ENCODE data around the gene HS2ST1. TPM values are rescaled to one million over a fixed set of nuclear protein-coding genes. Genes with fewer than 3 reads are reported as not detected.

HS2ST1 gene
- total and polyA plus RNA-seq, 12 donors: 2.4 to 21.4 (median 13.6) TPM

DNA sequence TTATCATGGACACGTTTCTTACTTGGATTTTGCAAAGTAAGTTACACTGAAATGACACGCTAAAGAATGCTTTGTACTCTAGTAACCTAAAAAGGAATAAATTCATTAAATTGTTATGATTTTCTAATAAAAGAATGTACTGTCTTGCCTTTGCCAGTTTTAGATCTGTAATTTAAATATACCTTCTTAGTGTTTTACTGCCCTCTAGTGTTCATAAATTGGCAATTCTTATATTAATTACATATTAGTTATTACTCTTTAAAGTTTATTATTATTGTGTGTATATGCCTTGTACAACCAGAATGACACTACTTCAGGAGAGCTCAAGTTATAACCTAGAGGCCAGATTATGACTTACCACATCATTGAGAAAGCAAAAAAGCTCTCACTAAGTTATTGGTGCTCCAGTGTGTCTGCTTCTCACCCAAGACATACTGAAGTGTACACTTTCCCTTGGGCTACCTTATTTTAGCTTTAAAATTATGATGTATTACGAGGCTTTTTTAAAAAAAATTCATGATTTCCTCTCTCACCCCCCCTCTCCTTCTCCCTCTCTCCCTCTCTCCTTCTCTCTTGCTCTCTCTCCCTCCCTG lies 169.9 kb downstream of the HS2ST1 start:
- H3K4me1 ChIP-seq: peaks cover 0 to 11% (median 0%) of the 10 kb centered on the region in 9 donors
- H3K36me3 ChIP-seq: no peaks in the 10 kb centered on the region
- intact Hi-C loops (cut with DNase I): loop anchor here in 9 of 10 donors (1.0 to 10.0 kb wide), 11 partner anchors 110 to 700 kb away; partner anchors contain the start of gene SH3GLB1 (in 1 of the 9)
- ATAC-seq (peak in 3 of 8 donors; percentile 24 to 40 (median 29)), DNase-seq (no peak)
- H3K27ac ChIP-seq: no peak overlapping the region
- no peaks in the 10 kb centered on the region for H3K9me3 ChIP-seq
- H3K4me3 ChIP-seq: no peak overlapping the region
- TF ChIP-seq, protein P1, sequence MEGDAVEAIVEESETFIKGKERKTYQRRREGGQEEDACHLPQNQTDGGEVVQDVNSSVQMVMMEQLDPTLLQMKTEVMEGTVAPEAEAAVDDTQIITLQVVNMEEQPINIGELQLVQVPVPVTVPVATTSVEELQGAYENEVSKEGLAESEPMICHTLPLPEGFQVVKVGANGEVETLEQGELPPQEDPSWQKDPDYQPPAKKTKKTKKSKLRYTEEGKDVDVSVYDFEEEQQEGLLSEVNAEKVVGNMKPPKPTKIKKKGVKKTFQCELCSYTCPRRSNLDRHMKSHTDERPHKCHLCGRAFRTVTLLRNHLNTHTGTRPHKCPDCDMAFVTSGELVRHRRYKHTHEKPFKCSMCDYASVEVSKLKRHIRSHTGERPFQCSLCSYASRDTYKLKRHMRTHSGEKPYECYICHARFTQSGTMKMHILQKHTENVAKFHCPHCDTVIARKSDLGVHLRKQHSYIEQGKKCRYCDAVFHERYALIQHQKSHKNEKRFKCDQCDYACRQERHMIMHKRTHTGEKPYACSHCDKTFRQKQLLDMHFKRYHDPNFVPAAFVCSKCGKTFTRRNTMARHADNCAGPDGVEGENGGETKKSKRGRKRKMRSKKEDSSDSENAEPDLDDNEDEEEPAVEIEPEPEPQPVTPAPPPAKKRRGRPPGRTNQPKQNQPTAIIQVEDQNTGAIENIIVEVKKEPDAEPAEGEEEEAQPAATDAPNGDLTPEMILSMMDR (IDR thresholded peaks at IDR 0.05): peak; percentile 50 to 81 (median 72)
- H3K27me3 ChIP-seq: no peaks in the 10 kb centered on the region
- whole genome bisulfite sequencing, 2 donors: 44 to 48% methylated on average over 3 of the region's 3 CpGs

DNA sequence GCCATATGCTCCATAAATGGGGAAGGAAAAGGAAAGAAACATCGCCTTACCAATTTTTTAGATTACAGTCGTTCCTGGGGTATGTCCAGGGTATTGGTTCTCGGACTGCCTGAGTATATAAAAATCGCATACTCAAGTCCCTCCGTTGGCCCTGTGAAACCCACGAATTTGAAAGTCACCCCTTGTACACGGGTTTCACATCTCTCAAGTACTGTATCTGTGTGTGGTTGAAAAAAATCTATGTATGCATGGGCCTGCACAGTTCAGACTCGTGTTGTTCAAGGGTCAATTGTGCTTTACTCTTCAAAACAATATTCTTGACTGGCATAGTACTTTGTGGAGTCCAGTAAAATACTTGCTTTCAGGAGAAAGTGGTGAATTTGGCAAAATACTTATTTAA lies 171.7 kb downstream of the HS2ST1 start:
- ATAC-seq (no peak), DNase-seq (no peak)
- Histone ChIP-seq H3K4me3 (no peak overlapping the region), H3K27ac (no peak overlapping the region), H3K9me3 (no peaks in the 10 kb centered on the region), H3K36me3 (no peaks in the 10 kb centered on the region), H3K27me3 (no peaks in the 10 kb centered on the region), H3K4me1 (peaks cover 0 to 16% (median 0%) of the 10 kb centered on the region in 9 donors)
- TF ChIP-seq, protein P1 (IDR thresholded peaks at IDR 0.05): no peak
- 91 to 92% methylated on average over 8 of the region's 8 CpGs for WGBS, 2 donors
- intact Hi-C loops (cut with DNase I): loop anchor here in 5 of 10 donors (10.0 kb wide), 5 partner anchors 111 to 701 kb away; partner anchors contain the start of gene SH3GLB1 (in 1 of the 5)

DNA sequence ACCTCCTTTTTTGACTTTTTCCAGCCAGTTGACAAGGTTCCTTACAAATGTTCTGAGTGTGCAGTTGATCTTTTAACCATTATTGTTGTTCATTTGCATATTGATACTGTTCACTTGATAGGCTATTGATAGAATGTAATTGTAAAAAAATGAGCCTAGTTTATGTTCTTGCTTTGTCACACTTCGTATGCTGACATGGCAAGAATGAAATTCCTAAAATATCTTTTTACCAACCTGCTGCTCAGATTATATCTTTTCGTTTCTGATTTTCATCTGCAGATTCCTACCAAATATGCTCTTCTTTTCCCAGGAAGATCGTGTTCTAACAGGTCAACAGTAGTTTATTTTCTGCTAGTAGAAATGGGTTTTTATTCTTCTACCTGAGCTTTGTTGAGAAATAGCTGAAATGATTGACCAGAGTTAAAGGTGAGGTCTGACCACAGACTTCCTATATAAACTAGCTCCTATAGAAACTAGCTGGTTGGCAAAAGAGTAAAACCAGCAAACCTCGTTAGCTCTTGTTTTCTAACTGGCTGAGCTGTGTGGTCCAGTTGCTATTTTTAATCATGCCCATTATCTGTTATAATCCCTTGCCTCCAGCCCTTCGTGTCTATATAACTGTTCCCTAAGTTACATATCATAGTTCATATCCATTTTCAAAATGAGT lies 174.8 kb downstream of the HS2ST1 start:
- intact Hi-C loops (cut with DNase I): loop anchor here in 5 of 10 donors (10.0 kb wide), 5 partner anchors 114 to 704 kb away; partner anchors contain the start of gene SH3GLB1 (in 1 of the 5)
- Histone ChIP-seq H3K36me3 (peaks cover 0 to 6% (median 0%) of the 10 kb centered on the region in 9 donors), H3K27ac (no peak overlapping the region), H3K9me3 (no peaks in the 10 kb centered on the region), H3K27me3 (no peaks in the 10 kb centered on the region), H3K4me3 (no peak overlapping the region), H3K4me1 (peaks cover 0 to 13% (median 0%) of the 10 kb centered on the region in 9 donors)
- WGBS, 2 donors: 58 to 62% methylated on average over 5 of the region's 5 CpGs
- DNase-seq: no peak
- TF ChIP-seq, protein P1 (IDR thresholded peaks at IDR 0.05): no peak
- no peak for ATAC-seq

DNA sequence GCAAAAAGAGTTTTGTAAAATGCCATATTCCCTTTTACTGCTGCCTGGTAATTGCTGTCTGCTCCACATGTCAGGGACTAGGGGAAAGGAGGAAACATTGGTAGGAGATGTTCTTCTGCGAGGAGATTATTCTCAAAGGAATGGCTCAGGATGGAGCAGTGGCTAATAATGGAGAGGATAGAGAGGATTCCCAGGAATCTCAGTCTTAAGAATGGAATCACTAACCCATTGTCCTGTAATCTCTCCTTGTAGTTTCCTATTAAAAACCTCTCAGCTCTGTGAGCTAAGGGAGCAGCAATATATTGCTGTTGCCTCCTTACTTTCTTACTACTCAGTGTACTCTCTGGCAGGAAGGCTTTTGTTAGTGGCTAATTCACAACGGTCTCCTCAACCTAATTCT lies 175.4 kb downstream of the HS2ST1 start:
- Histone ChIP-seq H3K27ac (no peak overlapping the region), H3K36me3 (peaks cover 0 to 6% (median 0%) of the 10 kb centered on the region in 9 donors), H3K9me3 (no peaks in the 10 kb centered on the region), H3K27me3 (no peaks in the 10 kb centered on the region), H3K4me3 (no peak overlapping the region), H3K4me1 (peaks cover 0 to 13% (median 0%) of the 10 kb centered on the region in 9 donors)
- intact Hi-C loops (cut with DNase I): loop anchor here in 5 of 10 donors (10.0 kb wide), 5 partner anchors 115 to 705 kb away; partner anchors contain the start of gene SH3GLB1 (in 1 of the 5)
- WGBS, 2 donors: 64 to 66% methylated on average over 2 of the region's 2 CpGs
- ATAC-seq: no peak
- DNase-seq: no peak
- TF ChIP-seq, protein P1 (IDR thresholded peaks at IDR 0.05): no peak

All from heart right ventricle (tissue), 16 donors.